ENCODE data around the gene TRIM6.

GRCh38 chr11:5557751-5558150 lies 38.7 kb upstream of the TRIM6 start:
- TF ChIP-seq TAF1 (IDR thresholded peaks at IDR 0.05; ENCODE audit: low read depth, low read length) = no peak
- no peak for TF ChIP-seq POLR2A (IDR thresholded peaks at IDR 0.05; ENCODE audit: low read depth, low read length)
- TF ChIP-seq POLR2AphosphoS5 (IDR thresholded peaks at IDR 0.05; ENCODE audit: low read depth, low read length) = no peak
- TF ChIP-seq PAX5 (IDR thresholded peaks at IDR 0.05; ENCODE audit: insufficient read depth, low read length, severe bottlenecking) = no peak
- no peak for TF ChIP-seq SPI1 (IDR thresholded peaks at IDR 0.05; ENCODE audit: low read depth, low read length)
